ENCODE results near the gene CST1.

- TF ChIP-seq GATA2 (IDR thresholded peaks at IDR 0.05; ENCODE audit: low read depth, low read length), result no peak
- no peak for TF ChIP-seq GATA3 (IDR thresholded peaks at IDR 0.05; ENCODE audit: low read depth, low read length)
Observed at GRCh38 chr20:23774081-23774480, 23.3 kb upstream of the CST1 start.

Measured in SH-SY5Y (cell line).